Left cardiac atrium (tissue), 4 donors: ENCODE measurements around the gene SLAIN1. TPM values are rescaled to one million over a fixed set of nuclear protein-coding genes. Genes with fewer than 3 reads are reported as not detected.

ENCODE experiments used
- ATAC-seq, 2 donors: fragments of 200-7000 bp; cut with Tn5 transposase; one replicate each; pipeline ENCODE4 v1.9.1; 2020; ENCODE audit warnings: mild to moderate bottlenecking in 2 of 2, moderate library complexity in 2 of 2
- DNase-seq: peaks from one replicate; pipeline ENCODE4 v3.0.0-alpha.2; 2020
- intact Hi-C, 2 donors: fragments of 100-400 bp; cut with DNase I; formaldehyde crosslinking; loops; one replicate each; pipeline versions ENCODE4 v1.14.1 to v1.15.1; 2022 to 2023
- microRNA-seq, 2 donors: library from miRNA; unstranded; fragments of <30 nt; microRNA quantifications; one replicate each; pipeline ENCODE4 v1.2.0, GENCODE V29; 2020
- total RNA-seq, 2 donors: library from RNA; stranded (reverse); fragmentation: NEBNext Ultra II Directional; extraction: Animal tissue kit (Norgen Biotek cat#: 25700); gene quantifications; one replicate each; pipeline ENCODE4 v1.2.1, GENCODE V29; 2021
- donor health status: DM: no; HTN: yes; CAD: no.
- donor health status: DM: no; HTN: yes; CAD: no; lungs with severe emphysema.
- donor health status: DM: yes; HTN: yes; CAD: no.
- donor health status: Dilated cardiomyopathy.

SLAIN1 gene
- total RNA-seq, 2 donors from 2014 or later: 9.1 to 12.0 TPM

DNA sequence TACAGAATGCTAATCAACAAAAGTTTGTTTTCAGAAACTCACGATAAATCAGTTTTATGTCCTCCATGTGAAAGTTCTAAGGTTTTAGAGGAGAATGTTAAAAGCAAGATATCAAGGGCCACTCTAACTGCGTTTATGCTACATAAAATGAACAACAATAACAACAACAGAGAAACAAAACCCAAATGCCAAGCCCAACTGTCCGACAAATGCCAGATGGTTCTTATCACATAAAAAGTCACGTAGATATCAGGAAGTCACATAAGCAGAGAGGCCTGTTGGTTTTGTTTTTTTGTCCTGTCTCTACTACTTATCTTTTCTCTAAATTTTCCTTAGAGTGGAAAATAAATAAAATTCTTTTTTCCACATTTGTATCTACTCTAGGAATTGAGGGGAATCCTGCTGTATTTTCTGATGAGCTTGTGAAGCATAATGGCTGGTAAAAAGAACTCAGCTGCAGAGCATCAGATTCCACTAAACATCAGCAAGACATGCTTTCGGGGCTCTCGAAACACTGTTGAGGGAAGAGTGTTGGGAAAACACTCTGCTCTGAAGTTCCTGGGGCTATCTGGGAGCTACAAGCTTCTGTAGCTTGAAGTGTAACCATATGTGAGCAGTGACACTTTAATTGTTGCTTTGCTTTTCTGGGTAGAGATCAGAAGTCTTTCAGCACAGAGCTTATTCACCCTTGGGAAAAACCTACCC lies 110.1 kb downstream of the SLAIN1 start:
- intact Hi-C loops: no loop called here
- no peak for DNase-seq
- no peak for ATAC-seq

- DNase-seq: no peak
- ATAC-seq: no peak
- intact Hi-C loops: no loop called here
Measured at GRCh38 chr13:77810430-77810829, 112.9 kb downstream of the SLAIN1 start.

GRCh38 chr13:77810878-77811277 lies 113.4 kb downstream of the SLAIN1 start:
- intact Hi-C loops: no loop called here
- DNase-seq (no peak), ATAC-seq (no peak)

DNA sequence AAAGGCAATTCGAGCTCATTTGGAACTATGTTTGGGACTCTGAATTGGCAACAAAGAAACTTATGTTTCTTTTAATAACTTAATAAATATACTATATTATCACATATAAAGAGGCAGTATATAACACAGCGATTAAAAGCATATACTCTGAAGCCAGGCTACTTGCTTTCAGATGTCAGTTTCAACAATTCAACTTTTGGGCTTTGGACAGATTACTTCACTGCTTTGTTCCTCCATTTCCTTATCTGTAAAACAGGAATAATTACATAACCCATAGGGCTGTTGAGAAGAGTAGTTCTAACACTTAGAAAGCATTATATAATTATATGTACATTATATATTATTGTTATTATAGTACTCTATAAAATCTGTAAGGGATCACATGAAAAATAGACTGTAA lies 113.9 kb downstream of the SLAIN1 start:
- ATAC-seq (no peak), DNase-seq (no peak)
- intact Hi-C loops: no loop called here

DNA sequence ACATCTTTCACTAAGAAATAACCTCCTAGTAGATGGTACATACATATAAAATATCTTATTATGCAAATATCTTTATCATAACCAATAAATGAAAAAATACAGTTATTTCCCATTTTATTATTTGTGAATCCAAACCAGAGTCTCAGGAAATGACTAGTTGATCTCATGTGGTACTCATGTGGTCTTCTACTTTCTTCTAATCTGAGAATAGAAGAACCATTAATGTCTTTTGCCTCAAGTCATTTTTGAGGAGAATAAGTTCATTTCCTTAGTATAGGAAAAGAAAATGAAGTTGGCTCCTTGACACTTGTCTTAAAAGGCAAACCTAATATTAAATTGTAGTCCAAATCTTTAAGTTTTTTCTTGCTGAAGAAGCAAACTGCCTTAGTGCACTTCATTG lies 114.5 kb downstream of the SLAIN1 start:
- DNase-seq: no peak
- intact Hi-C loops: no loop called here
- no peak for ATAC-seq

Small RNA genes within 50 kb of the gene (microRNA-seq; reads per million reads assigned to microRNA genes)
- gene MIR3665: 0 reads per million in 2 donors

Other genes with a start within 250 kb of the SLAIN1 start
- gene SCEL, start 162.0 kb upstream of the SLAIN1 start, total RNA-seq: under 1 TPM; 0.08 to 0.15 TPM
- 10 to 100 TPM; 29.5 to 54.3 TPM for gene EDNRB, start 221.1 kb downstream of the SLAIN1 start, total RNA-seq